PFSK-1 (cell line): ENCODE data around the gene DNAAF1.

Source experiments
- FOXP2 ChIP-seq: optimal IDR thresholded peaks from 2 replicates; pipeline ENCODE3; 2011; ENCODE audit warnings: borderline replicate concordance, control low read depth, inconsistent platforms; ENCODE audit not compliant: insufficient read depth; ENCODE audit errors: extremely low read length, extremely low read depth
- POLR2AphosphoS5 ChIP-seq: IDR thresholded peaks from 2 replicates; pipeline ENCODE4 v1.6.1; 2012; ENCODE audit warnings: low read depth, mild to moderate bottlenecking, control low read depth, low read length, moderate library complexity
- SIN3A ChIP-seq: IDR thresholded peaks from 2 replicates; pipeline ENCODE4 v1.6.1; 2012; ENCODE audit warnings: mild to moderate bottlenecking, low read length, moderate library complexity, borderline replicate concordance; ENCODE audit not compliant: insufficient read depth
- TAF1 ChIP-seq: IDR thresholded peaks from 2 replicates; pipeline ENCODE4 v1.6.1; 2012; ENCODE audit warnings: low read length, control low read depth, borderline replicate concordance; ENCODE audit not compliant: insufficient read depth
- TF ChIP-seq, protein P1 (sequence below), 2 experiments: IDR thresholded peaks; 2 replicates each; pipeline versions ENCODE4 v1.6.1 to v1.8.0; 2011 to 2012; ENCODE audit warnings: low read depth in 2 of 2, low read length in 2 of 2, control low read depth in 1 of 2, inconsistent platforms in 1 of 2, mild to moderate bottlenecking in 1 of 2, moderate library complexity in 1 of 2; ENCODE audit not compliant: insufficient read depth in 1 of 2

Gene DNAAF1

GRCh38 chr16:84207251-84207650 lies 62.1 kb downstream of the DNAAF1 start:
- TF ChIP-seq FOXP2 (no peak), SIN3A (no peak), POLR2AphosphoS5 (no peak), TAF1 (no peak)
- TF ChIP-seq, protein P1, sequence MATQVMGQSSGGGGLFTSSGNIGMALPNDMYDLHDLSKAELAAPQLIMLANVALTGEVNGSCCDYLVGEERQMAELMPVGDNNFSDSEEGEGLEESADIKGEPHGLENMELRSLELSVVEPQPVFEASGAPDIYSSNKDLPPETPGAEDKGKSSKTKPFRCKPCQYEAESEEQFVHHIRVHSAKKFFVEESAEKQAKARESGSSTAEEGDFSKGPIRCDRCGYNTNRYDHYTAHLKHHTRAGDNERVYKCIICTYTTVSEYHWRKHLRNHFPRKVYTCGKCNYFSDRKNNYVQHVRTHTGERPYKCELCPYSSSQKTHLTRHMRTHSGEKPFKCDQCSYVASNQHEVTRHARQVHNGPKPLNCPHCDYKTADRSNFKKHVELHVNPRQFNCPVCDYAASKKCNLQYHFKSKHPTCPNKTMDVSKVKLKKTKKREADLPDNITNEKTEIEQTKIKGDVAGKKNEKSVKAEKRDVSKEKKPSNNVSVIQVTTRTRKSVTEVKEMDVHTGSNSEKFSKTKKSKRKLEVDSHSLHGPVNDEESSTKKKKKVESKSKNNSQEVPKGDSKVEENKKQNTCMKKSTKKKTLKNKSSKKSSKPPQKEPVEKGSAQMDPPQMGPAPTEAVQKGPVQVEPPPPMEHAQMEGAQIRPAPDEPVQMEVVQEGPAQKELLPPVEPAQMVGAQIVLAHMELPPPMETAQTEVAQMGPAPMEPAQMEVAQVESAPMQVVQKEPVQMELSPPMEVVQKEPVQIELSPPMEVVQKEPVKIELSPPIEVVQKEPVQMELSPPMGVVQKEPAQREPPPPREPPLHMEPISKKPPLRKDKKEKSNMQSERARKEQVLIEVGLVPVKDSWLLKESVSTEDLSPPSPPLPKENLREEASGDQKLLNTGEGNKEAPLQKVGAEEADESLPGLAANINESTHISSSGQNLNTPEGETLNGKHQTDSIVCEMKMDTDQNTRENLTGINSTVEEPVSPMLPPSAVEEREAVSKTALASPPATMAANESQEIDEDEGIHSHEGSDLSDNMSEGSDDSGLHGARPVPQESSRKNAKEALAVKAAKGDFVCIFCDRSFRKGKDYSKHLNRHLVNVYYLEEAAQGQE (IDR thresholded peaks at IDR 0.05; ENCODE audit: insufficient read depth in 1 of 2, low read depth in 2 of 2, low read length in 2 of 2) = no peak

GRCh38 chr16:84207879-84208278 lies 62.8 kb downstream of the DNAAF1 start:
- TF ChIP-seq, protein P1 (IDR thresholded peaks at IDR 0.05; ENCODE audit: insufficient read depth in 1 of 2, low read depth in 2 of 2, low read length in 2 of 2) = no peak
- TF ChIP-seq FOXP2 (no peak), TAF1 (no peak), POLR2AphosphoS5 (no peak), SIN3A (no peak)

- TF ChIP-seq SIN3A (no peak), POLR2AphosphoS5 (no peak), FOXP2 (no peak), TAF1 (no peak)
- TF ChIP-seq, protein P1 (IDR thresholded peaks at IDR 0.05; ENCODE audit: insufficient read depth in 1 of 2, low read depth in 2 of 2, low read length in 2 of 2) = no peak
These were observed 64.9 kb downstream of the DNAAF1 start for GRCh38 chr16:84209989-84210388.

DNA sequence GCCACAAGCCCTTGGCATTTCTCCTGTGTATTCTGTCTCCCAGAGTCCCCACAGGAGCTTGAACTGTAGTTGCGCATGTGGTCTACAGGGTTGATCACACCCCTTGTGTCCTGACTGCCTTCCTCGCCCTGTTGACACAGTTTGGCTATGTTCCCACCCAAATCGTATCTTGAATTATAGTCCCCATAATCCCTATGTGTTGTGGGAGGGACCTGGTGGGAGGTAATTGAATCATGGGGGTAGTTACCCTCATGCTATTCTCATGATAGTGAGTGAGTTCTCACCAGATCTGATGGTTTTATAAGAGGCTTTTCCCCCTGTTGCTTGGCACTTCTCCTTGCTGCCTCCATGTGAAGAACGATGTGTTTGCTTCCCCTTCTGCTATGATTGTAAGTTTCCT lies 67.0 kb downstream of the DNAAF1 start:
- TF ChIP-seq, protein P1 (IDR thresholded peaks at IDR 0.05; ENCODE audit: insufficient read depth in 1 of 2, low read depth in 2 of 2, low read length in 2 of 2) = no peak
- TF ChIP-seq POLR2AphosphoS5 (no peak), SIN3A (no peak), FOXP2 (no peak), TAF1 (no peak)

DNA sequence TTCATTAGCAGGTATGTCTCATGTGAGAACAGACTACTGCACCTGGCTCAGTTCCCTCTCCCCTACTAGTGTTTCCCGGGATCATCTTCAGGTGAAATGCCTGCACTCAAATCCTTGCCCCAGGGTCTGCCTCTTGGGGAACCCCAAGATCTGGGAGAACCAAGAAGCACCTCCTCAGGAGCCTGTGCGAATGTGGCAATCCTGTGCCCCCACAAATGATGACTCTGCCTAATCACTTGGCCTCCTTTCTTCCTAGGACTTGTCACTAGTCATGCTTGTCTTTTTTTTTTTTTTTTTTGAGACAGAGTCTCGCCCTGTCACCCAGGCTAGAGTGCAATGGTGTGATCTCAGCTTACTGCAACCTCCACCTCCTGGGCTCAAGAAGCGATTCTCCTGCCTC lies 67.5 kb downstream of the DNAAF1 start:
- TF ChIP-seq SIN3A = no peak
- TF ChIP-seq TAF1 = no peak
- TF ChIP-seq, protein P1 (IDR thresholded peaks at IDR 0.05; ENCODE audit: insufficient read depth in 1 of 2, low read depth in 2 of 2, low read length in 2 of 2) = no peak
- no peak for TF ChIP-seq FOXP2
- no peak for TF ChIP-seq POLR2AphosphoS5
